Central memory CD4-positive, alpha-beta T cell (primary cell): ENCODE results near the gene SYNE3.

Experiments used
- DNase-seq: peaks from one replicate; pipeline ENCODE4 v3.0.0; 2022

The SYNE3 gene

DNA sequence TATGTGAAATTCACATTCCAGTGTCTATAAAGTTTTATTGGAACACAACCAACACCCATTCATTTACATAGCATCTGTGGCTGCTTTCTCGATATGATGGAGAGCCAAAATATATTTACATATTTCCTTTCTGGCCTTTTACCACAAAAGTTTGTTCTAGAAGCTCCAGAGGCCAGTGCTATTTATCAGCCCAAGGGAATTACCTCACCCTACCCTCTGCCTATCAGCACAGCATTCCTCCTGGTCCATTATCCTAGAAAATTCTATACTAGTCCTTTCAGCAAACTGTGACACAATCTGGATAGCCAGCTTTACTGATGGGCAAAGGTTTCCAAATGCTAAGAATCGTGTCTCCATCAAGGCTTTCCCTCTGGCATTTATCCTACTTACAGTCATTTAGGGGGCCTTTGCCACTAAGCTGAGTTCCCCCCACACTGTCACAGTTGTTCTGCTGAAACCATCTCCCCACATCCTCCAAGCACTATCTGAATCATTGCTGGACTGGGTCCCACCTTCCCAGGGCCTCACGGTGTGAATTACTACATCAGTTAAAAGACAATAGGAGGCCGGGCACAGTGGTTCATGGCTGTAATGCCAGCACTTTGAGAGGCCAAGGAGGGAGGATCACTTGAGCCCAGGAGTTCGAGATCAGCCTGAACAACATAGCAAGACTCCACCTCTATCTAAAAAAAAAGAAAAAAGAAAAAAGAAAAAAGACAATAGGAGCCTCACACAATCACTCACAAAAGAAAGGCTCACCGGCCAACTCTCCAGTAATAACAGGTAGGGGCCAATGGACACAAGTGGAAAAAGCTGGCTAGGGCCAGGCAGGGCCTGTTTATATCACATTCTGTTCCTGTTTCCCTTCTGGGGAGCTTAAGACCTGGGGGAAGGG is 12.1 kb downstream of the SYNE3 start:
- no peak for DNase-seq

DNA sequence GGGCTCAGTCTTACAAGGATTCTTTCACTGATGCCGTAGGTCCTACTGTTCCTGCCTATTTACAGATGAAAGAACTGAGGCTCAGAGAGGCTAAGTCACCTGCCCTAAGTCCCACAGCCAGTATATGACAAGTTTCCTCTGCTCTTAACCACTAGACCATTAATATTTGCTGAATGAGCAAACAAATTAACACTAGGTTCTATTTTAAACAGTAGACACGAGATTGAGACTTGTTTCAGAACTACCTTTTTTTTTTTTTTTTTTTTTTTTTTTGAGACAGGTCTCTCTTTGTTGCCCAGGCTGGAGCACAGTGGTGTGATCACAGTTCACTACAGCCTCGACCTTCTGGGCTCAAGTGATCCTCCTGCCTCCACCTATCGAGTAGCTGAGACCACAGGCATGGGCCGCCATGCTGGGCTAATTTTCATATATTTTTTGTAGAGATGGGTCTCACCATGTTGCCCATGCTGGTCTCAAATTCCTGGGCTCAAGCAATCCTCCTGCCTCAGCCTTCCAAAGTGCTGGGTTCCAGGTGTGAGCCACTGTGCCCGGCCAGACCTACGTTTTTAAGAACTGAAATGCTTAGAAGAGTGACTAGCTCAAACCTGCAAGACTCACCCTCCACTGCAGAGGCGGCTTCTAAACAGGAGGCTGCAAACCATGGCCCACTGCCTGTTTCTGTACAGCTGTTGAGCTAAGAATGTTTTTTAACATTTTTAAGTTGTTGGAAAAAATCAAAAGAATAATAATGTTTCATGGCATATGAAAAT is 12.9 kb downstream of the SYNE3 start:
- no peak for DNase-seq

DNA sequence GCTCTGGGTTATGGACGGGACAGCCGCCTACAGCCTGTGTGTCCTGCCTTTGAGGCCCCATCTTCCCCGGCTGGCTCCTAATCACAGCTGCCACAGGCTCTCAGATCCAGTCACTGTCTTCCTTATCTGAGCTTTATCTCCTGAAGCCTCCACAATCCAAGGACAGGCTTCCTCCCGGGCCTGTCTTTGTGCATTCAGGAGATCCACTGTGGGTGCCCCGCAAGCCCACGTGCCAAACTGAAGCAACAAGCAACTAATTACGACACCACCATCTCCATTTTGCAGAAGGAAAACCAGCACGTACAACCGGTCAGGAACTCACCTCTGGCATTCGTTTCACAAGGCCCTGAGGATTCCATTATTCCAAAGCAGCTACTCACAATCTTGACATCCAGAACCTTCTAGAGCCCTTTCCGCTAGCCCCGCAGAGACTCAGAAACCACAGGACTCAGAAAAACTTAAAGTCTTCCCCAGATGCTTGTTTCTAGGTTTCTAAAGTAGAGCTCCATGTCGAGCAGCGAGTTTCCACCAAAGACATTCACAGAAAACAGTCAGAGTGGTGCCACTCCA is 14.0 kb downstream of the SYNE3 start:
- DNase-seq = no peak

DNA sequence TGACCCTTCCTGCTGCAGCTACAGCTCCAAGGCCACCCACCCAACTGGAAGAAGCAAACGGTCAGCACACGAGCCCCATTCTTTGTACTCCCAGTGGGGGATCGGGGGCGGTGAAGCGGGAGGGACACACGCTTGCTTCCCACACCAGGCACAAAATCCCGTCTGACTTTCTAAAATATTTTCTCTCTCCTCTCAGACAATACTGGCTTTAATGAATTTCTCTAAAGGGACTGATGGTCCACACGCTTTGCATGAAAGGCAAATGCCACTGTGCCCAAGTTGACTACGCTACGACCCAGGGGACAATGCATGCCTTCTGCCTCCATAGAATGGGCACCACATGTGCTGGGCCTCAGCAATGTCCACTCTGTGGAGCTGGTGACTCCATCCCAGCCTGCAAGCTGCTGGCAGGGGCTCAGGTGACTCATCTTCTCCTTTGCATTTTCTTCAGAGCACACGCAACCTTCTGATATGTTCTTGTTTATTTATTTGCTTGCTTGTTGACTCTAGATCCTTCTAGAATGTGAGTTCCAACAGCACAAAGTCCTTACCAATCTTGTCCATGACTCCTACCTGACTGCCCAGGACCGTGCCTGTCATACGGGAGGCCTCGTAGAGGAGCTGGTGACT is 15.6 kb downstream of the SYNE3 start:
- DNase-seq = no peak

DNA sequence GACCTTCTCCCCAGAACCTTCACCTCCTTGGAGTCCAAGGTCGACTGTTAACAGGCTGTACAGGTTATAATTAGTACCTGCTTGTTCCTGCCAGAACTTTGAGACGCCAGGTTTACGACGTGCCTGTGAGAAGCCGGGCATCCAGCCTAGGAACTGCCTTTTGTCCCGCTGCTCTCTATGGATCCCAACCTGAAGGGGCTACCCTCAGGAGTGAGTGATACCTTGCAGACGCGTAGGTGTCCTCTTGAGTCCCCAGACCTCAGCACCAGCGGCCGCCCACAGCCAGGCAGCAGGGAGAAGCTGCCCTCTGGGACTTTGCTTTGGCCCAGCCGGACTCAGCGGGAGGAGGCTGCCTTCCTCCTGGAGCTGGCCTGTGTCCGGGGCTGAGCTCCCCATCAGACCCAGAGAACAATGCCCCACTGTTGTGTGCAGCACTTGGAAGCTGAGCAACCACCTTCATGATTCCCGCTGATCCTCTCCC is 16.2 kb downstream of the SYNE3 start:
- DNase-seq = no peak

DNA sequence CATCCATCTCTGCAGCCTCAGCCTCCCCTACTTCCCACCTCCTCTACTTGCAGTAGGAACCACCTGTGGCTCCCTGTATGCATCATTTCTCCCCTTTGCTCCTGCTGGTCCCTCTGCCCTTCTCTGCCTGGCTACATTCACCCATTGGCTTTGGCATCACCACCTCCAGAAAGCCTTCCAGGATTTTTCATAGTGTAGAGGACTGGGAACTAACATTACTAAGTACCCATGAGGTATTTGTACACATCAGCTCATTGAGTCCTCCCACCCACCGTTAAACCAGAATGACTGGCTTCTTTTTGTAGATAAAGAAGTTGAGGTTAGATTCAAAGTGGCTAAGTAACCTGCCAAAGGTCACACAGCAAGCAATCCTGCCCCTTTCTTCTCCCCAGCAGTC is 17.1 kb downstream of the SYNE3 start:
- no peak for DNase-seq

DNA sequence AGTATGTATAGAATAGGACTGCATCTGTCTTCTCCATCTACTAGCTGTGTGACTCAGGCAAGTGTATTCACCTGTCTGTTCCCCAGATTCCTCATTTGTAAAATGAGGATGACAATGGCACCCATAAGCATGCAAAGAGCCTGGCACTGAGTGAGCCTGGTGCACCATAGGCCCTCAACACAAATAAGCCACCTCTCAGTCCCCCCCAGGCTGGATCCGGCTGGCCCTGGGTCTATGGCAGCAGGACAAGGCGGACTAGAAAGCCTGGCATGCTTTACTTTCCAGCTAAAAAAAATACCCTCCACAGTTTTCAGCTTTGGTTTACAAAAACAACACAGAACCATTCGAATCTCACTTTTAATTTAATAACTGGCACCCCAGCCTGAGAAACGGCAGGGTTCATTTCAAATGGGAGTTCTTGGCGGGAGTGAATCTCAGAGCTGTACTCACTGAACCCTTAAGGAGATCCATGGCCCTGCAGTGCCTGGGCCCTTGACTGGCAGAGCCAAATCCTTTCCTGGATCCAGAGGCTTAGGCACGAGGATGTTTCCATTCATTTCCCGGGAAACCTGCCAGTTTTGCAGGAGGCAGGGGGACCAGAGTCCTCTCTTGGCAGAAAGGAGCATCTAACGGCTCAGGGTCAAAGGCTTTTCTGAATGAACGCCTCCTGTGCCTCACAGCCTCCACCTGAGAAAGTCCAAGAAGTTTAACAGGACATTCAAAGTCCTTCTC is 17.7 kb downstream of the SYNE3 start:
- DNase-seq = no peak

DNA sequence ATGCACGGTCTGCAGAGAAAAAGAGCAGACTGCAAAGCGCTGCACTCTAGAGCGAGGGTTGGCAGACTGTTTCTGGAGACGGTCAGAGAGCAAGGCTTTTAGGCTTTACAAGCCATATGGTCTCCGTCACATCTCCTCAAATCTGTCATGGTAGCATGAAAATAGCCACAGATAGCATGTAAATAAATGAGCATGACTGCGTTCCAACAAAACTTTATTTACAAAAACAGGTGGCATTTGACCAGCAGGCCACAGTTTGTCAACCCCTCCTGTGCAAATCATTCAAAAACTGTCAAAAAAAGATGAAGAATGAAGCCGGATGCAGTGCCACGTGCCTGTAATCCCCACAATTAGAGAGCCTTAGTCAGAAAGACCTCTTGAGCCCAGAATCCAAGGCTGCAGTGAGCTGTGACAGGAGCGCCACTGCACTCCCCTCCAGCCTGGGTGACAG is 18.9 kb downstream of the SYNE3 start:
- no peak for DNase-seq

DNA sequence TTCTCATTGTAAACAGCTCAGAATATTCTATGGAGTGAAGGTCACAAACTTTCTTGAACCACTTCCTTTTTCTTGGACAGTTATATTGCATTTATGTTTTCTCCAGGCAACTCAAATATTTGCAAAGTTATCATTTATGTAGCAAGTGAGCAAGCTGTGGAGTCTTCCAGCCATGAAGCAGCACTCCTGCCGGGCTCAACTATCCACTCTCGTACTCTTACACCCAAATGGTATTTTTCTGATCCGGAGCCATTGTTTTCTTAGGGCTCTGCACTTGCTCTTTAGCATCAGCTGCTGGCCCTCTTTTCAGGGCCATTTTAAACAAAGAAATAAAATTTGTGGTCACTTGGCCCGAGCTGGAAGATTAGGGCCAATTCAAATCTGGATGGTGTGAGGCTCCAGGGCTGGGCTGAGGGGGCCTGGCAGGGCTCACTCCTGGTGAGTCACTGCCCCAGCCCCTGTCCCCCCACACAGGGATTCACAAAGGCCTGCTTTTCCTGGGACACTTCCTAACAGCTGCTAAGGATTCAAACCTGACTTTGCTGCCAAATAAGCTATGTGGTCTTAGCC is 19.7 kb downstream of the SYNE3 start:
- DNase-seq = no peak

DNA sequence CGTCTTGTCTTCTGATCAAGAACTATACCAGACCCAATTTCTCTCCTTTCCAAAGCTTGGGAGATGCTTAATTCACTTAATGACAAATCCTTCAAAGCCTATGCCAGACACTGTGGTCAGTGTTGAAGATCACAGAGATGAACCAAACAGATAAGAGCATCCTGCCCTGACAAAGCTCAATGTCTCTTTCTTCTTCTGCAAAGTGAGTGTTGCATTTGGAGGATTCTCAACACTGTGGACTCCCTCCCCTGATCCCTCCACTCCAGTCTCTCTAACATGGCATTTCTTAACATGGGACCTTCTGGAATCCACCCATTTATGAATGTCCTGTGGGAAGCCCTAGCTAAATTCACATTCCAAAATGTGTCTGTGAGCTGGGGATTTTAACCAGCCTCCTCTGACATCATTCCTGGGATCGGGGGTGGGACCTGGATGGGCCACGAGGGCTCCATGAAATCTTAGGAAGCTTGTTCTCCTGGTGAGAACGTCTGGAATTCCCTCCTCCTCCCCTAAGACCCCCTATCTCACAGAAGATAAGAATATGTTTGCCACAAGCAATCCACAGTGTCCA is 20.3 kb downstream of the SYNE3 start:
- DNase-seq = peak; percentile 29

DNA sequence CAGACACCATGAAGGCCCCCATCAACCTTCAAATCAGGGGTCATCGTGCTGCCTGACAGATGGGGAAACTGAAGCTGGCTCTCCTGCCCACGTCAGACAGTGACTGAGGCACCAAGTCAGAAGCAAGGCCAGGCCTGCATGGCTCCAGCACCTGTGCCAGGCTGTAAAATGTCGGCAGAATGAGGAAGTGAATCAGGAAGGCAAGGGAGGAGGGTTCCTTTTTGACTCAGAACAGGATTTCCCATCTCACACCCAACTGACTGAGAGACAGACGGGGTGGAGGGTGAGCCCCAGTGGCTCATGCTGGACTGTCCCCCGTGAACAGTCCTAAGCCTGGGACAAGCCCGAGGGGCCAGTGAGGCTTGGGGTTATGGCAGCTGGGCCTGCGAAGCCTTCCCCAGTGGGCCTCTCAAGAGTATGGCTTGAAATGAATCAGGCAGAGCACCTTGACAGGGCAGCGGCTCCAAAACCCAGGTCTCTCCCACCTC is 20.9 kb downstream of the SYNE3 start:
- DNase-seq = no peak

DNA sequence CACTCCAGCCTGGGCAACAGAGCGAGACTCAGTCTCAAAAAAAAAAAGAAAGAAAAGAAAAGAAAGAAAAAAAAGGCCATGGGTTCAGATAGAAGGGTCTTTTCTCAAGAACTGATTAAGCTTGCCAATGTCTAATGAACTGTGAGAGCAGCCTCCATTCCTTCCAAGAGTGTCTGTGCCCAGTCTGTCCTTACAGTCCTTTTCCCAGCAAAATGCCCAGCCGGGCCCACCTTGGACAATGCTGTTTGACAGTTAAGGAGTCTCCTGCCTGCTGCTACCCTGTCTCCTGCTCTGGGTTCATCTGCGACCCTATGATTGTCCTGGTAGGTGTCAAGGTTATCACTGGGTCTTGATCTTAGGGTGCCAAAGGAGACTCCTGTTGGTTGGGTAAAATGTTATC is 21.4 kb downstream of the SYNE3 start:
- DNase-seq = no peak

DNA sequence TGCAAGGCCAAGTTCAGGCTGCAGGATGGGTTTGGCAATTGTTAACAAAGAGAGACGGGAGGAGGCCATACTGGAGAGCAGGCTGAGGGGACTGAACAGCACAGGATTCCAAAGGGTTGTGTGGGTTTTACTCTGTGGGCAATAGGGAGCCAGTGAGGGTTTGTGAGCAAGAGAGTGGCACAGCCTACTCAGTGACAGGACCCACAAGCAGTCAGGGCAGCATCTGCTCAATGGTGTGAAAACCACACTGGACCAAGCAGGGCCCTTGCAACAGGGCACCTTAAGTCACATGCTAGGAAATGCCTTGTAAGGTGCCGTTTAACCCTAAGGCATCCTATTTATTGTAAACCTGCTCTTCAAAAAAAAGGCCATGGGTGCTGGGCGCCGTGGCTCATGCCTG is 22.0 kb downstream of the SYNE3 start:
- no peak for DNase-seq

DNA sequence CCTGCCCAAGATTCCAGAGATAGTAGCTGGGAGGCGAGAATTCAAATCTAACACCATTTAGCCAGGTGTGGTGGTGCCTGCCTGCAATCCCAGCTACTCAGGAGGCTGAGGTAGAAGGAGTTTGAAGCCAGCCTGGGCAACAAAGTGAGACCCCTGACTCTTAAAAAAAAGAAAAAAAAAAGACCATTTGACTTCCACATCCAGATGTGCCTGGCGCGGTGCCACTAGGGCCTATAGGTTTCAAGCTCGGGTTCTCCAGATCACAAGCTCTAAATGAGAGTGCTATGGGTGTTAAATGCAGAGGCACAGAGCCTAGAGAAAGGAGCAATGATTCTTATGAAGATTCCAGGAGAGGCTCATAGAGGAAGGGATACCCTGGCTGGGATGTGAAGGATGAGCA is 22.5 kb downstream of the SYNE3 start:
- DNase-seq = no peak

DNA sequence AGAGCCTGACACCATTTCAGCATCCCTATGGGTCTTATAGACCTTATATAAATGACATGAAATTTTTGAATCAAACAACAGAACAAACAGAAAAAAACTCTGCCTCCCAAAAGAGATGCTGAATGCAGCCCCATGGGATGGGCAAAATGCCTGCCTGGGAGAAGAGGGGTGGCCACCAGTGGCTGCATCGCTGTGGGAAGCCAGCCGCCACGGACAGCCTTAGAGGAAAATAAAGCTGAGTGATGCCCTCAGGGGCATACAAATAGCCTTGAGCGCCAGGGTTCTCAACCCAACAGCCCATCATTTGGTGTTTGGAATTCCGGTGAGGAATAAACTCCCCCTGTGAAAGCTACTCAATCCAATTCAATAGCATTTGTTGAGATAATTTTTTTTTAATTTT is 22.9 kb downstream of the SYNE3 start:
- DNase-seq = no peak

DNA sequence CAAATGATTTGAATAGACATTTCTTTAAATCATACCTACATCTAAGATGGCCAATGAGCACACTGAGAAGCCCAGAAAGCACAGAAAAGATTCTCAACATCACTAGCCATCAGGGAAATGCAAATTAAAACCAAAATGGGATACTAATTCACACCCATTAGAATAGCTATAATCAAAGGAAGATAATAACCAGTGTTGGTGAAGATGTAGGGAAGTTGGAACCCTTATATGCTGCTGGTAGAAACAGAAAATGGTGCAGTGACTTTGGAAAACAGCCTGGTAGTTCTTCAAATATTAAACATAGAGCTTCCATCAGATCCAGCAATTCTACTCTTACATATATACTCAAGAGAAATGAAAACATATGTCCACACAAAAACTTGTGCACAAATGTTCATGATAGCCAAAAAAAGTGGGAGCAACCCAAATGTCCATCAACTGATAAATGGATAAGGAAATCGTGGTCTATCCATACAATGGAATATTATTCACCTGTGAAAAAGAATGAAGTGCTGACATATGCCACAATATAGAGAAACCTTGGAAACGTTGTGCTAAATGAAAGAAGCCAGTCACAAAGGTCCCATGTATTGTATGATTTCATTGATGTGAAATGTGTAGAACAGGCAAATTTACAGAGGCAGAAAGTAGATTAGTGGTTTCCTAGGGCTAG is 24.4 kb downstream of the SYNE3 start:
- no peak for DNase-seq

DNA sequence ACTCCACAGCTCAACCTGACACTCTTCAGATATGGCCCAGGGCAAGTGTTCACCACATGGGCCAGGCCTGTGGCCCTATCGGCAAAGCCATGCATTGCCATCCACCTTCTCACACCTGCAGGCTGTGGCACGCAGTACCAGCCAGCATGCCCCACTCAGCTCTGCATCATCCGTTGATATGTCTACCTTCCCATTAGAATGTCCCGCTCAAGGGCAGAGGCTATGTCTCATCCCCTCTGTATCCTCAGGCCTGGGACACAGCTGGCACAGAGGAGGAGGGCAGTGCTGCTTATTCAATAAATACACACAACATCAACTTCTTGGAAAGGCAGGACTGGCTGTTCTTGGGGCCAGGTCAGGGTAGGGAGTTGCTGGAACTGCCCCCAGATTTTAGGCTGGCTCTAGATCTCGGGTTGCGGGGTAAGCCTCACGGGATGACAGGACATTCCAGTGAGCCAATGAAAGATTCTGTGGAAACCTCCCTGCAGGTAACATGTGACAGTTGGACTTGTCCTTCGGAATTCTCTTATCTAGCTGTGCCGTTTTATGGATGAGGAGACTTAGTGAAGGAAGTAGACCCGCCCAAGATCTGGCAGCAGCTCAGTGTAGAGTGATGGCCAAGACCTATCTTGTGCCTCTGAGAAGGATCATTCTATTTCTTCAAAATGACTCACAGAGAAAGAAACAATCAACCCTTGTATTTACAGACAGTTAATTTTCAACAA is 25.6 kb downstream of the SYNE3 start:
- no peak for DNase-seq

DNA sequence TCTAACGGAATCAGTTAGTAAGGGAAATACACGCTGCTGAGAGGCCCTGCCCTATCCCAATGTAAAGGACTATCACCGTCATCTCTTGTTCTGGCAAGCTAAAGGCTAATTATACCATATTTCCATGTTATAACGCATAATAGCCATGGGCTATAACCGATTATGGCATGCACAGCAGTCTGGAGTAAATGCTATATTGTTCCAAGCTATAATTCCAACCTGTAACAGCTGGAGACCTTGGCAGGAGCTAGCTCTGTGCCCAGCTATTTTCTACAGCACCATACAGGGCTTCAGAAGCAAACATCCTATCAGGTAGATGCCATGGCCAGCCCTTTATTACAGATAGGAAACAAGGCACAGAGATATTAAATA is 26.3 kb downstream of the SYNE3 start:
- no peak for DNase-seq

DNA sequence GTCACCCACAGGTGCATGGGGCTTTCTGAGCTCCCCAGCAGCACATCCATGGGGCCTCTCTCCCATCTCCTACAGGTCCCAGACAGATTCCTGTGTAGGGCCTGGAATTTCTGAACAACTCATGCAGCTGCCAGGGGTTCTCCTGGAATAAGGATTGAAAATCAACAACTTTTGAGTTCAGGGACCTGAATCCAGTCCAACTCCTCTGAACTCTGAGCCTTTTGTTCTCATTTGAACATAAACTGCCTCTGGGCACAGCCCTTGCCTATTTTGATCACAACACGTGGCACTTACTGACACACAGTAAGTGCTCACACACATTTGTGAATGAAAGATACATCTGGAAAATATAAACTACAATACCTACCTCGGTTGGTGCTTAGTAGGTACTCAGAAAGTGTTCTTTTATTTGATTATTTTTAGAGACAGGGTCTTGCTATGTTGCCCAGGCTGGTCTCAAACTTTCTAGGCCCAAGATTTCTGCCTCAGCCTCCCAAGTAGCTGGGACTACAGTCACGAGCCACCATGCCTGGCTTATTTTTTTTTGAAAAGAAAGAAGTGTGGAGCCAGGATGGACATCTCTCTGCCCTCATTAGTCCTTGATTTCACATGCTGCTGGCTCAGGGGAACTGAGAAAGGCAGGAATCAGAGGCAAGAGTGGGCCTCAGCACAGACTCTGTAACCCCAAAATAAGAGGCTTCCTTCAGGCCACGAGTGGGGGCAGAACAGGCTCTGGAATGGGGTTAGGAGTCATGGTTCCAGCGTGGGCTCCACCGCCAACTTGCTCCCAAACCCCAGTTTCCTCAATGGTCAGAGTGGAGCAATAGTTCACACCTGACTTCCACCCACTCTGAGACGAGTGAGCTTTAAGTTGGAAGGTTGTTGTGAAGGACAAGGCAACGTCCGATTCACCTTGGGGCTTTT is 27.0 kb downstream of the SYNE3 start:
- DNase-seq = no peak
